ENCODE measurements around the gene MBNL2. TPM values are rescaled to one million over a fixed set of nuclear protein-coding genes. Genes with fewer than 3 reads are reported as not detected.

The MBNL2 gene
- total and polyA plus RNA-seq, 2 of the 13 experiments (the other 11 are each of a cell fraction or from before 2014, with no cell fraction given), result 30.8 to 59.0 TPM

DNA sequence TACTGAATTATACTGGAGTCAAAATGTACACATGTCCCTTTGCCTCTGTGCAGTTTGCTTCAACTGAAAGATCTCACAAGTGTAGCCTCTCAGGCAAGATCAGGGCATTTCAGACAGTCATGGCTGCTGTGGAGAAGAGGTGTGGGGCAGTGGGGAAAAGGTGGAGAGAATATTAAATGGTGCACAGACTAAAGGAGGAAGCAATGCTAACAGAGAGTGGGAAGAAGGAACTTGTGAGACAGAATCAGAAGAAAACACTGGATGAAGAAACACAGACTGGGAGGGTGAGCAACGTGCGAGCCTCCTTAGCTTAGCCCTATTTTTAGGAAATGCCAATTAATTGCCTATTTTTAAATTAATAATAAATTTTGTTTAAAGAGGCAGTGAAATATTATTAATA lies 162.2 kb downstream of the MBNL2 start (continued):
- TF ChIP-seq, protein P1, sequence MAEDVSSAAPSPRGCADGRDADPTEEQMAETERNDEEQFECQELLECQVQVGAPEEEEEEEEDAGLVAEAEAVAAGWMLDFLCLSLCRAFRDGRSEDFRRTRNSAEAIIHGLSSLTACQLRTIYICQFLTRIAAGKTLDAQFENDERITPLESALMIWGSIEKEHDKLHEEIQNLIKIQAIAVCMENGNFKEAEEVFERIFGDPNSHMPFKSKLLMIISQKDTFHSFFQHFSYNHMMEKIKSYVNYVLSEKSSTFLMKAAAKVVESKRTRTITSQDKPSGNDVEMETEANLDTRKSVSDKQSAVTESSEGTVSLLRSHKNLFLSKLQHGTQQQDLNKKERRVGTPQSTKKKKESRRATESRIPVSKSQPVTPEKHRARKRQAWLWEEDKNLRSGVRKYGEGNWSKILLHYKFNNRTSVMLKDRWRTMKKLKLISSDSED (CRISPR knock-in tag; IDR thresholded peaks at IDR 0.05), result no peak
- TF ChIP-seq MLX (CRISPR knock-in tag; IDR thresholded peaks at IDR 0.05) (no peak), HOXA7 (CRISPR knock-in tag; IDR thresholded peaks at IDR 0.05) (no peak), MED8 (CRISPR knock-in tag; IDR thresholded peaks at IDR 0.05; ENCODE audit: insufficient replicate concordance) (no peak), MAFF (IDR thresholded peaks at IDR 0.05; ENCODE audit: low read depth, low read length) (no peak), TARDBP (CRISPR knock-in tag; IDR thresholded peaks at IDR 0.05) (no peak), JUNB (CRISPR knock-in tag; IDR thresholded peaks at IDR 0.05; ENCODE audit: borderline replicate concordance) (no peak), TCF12 (IDR thresholded peaks at IDR 0.05) (no peak), TCF12 (CRISPR knock-in tag; IDR thresholded peaks at IDR 0.05) (no peak), PCBP2 (optimal IDR thresholded peaks at IDR 0.05; ENCODE audit: low read depth, low read length, poor library complexity, severe bottlenecking) (no peak)
- TF ChIP-seq, protein P2, sequence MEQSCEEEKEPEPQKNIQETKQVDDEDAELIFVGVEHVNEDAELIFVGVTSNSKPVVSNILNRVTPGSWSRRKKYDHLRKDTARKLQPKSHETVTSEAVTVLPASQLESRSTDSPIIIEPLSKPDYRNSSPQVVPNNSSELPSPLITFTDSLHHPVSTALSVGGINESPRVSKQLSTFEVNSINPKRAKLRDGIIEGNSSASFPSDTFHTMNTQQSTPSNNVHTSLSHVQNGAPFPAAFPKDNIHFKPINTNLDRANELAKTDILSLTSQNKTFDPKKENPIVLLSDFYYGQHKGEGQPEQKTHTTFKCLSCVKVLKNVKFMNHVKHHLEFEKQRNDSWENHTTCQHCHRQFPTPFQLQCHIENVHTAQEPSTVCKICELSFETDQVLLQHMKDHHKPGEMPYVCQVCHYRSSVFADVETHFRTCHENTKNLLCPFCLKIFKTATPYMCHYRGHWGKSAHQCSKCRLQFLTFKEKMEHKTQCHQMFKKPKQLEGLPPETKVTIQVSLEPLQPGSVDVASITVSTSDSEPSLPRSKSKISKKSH (CRISPR knock-in tag; IDR thresholded peaks at IDR 0.05; ENCODE audit: borderline replicate concordance), result no peak

GRCh38 chr13:97385146-97385545 lies 163.0 kb downstream of the MBNL2 start:
- H4K20me1 ChIP-seq (ENCODE audit: insufficient read depth, low read length), result peaks cover 10% of the 10 kb centered on the region; the same call in 1 of the 2 replicates
- H3K79me2 ChIP-seq (ENCODE audit: insufficient read depth, low read length), result no peaks in the 10 kb centered on the region
- ATAC-seq, result no peak
- no peaks in the 10 kb centered on the region for H3K4me1 ChIP-seq (ENCODE audit: insufficient read depth, low read length)
- no peak for FAIRE-seq
- no peak overlapping the region for H3K27ac ChIP-seq (ENCODE audit: extremely low read length, insufficient read depth, low read length)
- H3K27me3 ChIP-seq (ENCODE audit: control insufficient read depth in 1 of 2, insufficient read depth in 2 of 2, low read length in 2 of 2), result no peaks in the 10 kb centered on the region; a peak in 1 of 5 replicates
- ChIA-PET CTCF (ENCODE audit: low intra/inter-chr PET ratio, low total read pairs) (no interaction called here), POLR2A (no interaction called here)
- intact Hi-C loops (cut with micrococcal nuclease; ENCODE audit: unreplicated experiment) (no loop called here), in situ Hi-C loops (cut with HindIII; ENCODE audit: extremely low pct_ligation_motif_present, low pct_unique_long_range_greater_than_20kb) (no loop called here)
- H3K4me3 ChIP-seq (replicated peaks in 1 of 3; ENCODE audit: insufficient read depth in 1 of 3, low read depth in 2 of 3, low read length in 3 of 3), result no peak overlapping the region
- no peak overlapping the region for H2AFZ ChIP-seq (ENCODE audit: low read length)
- peaks cover 14 to 69% of the 10 kb centered on the region in 2 experiments for H3K36me3 ChIP-seq (replicated peaks in 1 of 2; ENCODE audit: control insufficient read depth in 1 of 2, insufficient read depth in 2 of 2, low read length in 2 of 2)
- no peak for DNase-seq (ENCODE audit: low spot score)
- no peaks in the 10 kb centered on the region for H3K9me3 ChIP-seq (ENCODE audit: low read length)
- H3K9ac ChIP-seq (ENCODE audit: insufficient read depth, low read depth, low read length), result no peak overlapping the region
- no TSS peak for BruUV-seq (replicated peaks)
- TF ChIP-seq FOXO1 (CRISPR knock-in tag; IDR thresholded peaks at IDR 0.05), result no peak
- TF ChIP-seq RBM22 (optimal IDR thresholded peaks at IDR 0.05; ENCODE audit: low read length), result peak; percentile 57
- H3K4me2 ChIP-seq (ENCODE audit: low read depth, low read length), result no peak overlapping the region
